ENCODE measurements around the gene TNFAIP8. TPM values are rescaled to one million over a fixed set of nuclear protein-coding genes. Genes with fewer than 3 reads are reported as not detected.
A peak's percentile ranks its signal among the peaks of the same experiment; 100 is the strongest.

TNFAIP8 gene
- total RNA-seq, 4 donors from 2014 or later, result 19.5 to 44.6 (median 34.9) TPM

DNA sequence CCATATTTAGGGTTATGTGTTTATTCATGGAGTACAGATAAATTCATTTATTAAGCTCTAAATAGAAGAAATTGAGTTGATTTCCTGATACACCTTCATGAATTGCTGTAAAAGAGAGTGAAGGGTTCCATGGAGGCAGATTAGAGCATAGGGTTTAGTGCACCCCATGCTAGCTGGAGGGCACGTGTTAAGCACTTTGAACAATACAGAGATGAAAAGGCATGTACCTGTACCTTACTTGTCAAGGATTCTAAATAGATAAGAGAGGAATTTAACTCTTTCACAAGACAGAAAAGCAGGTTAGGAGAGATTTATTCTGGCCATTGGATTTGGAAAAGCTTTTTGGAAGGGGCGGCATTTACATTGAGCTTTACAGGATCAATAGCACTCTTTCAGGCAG is 23.3 kb downstream of the TNFAIP8 start:
- WGBS, 2 donors, result 69 to 91% methylated on average over 2 of the region's 2 CpGs
- Histone ChIP-seq H3K27me3 (no peaks in the 10 kb centered on the region), H3K27ac (peak overlapping the region in 3 of 4 donors; percentile 30 to 64 (median 54)), H3K9me3 (no peaks in the 10 kb centered on the region), H3K36me3 (no peaks in the 10 kb centered on the region), H3K4me3 (no peak overlapping the region), H3K4me1 (peaks cover 0 to 46% (median 8%) of the 10 kb centered on the region in 3 donors)
- TF ChIP-seq, protein P1, sequence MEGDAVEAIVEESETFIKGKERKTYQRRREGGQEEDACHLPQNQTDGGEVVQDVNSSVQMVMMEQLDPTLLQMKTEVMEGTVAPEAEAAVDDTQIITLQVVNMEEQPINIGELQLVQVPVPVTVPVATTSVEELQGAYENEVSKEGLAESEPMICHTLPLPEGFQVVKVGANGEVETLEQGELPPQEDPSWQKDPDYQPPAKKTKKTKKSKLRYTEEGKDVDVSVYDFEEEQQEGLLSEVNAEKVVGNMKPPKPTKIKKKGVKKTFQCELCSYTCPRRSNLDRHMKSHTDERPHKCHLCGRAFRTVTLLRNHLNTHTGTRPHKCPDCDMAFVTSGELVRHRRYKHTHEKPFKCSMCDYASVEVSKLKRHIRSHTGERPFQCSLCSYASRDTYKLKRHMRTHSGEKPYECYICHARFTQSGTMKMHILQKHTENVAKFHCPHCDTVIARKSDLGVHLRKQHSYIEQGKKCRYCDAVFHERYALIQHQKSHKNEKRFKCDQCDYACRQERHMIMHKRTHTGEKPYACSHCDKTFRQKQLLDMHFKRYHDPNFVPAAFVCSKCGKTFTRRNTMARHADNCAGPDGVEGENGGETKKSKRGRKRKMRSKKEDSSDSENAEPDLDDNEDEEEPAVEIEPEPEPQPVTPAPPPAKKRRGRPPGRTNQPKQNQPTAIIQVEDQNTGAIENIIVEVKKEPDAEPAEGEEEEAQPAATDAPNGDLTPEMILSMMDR (IDR thresholded peaks at IDR 0.05), result no peak
- no peak for TF ChIP-seq POLR2A (IDR thresholded peaks at IDR 0.05)
- no peak for DNase-seq
- intact Hi-C loops (cut with DNase I), result no loop called here

DNA sequence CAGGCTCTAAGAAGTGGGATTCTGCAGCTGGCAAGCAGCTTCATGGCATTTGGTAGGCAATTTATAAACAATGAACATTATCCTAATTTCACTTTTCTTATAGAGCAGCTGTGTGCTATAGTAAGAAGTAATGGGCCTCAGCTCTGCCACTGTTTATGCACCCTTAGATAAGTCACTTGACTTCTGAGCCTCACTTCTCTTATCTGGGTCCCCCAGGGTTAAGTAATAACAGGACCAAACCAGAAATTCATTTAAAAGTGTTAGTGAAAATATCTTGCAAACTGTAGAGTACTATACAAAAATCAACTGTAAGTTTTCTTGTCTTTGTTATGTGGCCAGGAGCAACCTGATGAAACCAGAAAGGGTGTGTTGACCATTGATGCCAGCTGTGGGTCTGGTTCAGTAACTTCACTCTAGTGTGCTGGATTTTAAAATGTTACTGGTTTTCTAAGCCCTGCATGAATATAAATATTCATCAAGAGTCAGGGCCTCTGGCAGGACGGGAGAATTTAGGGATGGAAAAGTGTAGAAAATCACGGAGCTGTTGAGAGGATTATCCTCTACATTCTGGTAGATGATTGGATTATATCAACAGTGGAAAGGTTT is 24.2 kb downstream of the TNFAIP8 start:
- DNase-seq, result no peak
- WGBS, 2 donors, result 60 to 81% methylated on average over 2 of the region's 2 CpGs
- H3K9me3 ChIP-seq, result no peaks in the 10 kb centered on the region
- peak overlapping the region; percentile 17 to 64 (median 50) for H3K27ac ChIP-seq
- no peaks in the 10 kb centered on the region for H3K36me3 ChIP-seq
- no peak overlapping the region for H3K4me3 ChIP-seq
- intact Hi-C loops (cut with DNase I), result no loop called here
- TF ChIP-seq POLR2A (IDR thresholded peaks at IDR 0.05), result no peak
- TF ChIP-seq, protein P1 (IDR thresholded peaks at IDR 0.05), result no peak
- peaks cover 3 to 54% (median 12%) of the 10 kb centered on the region in 3 donors for H3K4me1 ChIP-seq
- H3K27me3 ChIP-seq, result no peaks in the 10 kb centered on the region

DNA sequence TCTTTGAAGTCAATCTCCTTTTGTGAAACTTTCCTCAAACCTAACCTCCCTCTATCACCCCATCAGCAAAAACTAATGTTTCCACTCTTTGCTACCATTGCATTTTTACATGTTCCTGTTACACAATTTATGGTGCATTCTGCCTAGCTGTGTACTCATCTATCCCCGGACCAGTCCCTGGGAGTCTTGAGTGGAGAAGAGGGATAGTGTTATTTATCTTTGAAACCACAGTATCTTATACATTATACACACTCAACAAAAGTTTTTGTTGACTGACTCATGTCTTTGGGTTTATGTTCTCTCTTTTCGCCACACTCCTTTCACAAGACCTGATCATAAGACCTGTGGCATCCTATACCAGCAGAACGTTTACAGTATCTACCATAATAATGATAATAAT is 26.4 kb downstream of the TNFAIP8 start:
- intact Hi-C loops (cut with DNase I), result no loop called here

DNA sequence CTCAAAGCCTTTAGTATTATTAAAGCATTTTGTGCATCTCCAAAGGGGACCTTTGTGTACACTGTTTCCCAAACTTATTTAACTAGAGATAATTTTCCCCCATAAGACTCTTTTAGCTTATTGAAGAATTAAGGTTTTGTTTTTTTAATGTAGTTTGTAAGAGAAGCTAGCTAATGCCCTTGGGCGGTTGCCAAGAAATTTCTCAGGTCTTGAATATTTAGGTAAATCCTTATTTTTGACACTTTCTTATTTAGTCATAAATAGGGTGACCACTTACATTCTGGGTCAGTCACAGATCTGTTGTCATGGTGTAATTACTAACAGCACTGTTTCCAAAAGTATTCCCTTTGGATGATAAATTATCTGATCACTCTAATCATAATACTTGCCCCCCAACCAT is 27.2 kb downstream of the TNFAIP8 start:
- TF ChIP-seq POLR2A (IDR thresholded peaks at IDR 0.05), result no peak
- TF ChIP-seq, protein P1 (IDR thresholded peaks at IDR 0.05), result no peak
- Histone ChIP-seq H3K4me3 (no peak overlapping the region), H3K27me3 (no peaks in the 10 kb centered on the region), H3K27ac (no peak overlapping the region), H3K4me1 (peaks cover 22 to 83% (median 31%) of the 10 kb centered on the region in 3 donors), H3K9me3 (no peaks in the 10 kb centered on the region), H3K36me3 (no peaks in the 10 kb centered on the region)
- no peak for DNase-seq
- 67 to 80% methylated on average over 1 of the region's 1 CpG for WGBS, 2 donors
- intact Hi-C loops (cut with DNase I), result no loop called here

More for the DNA sequence above, 26.4 kb downstream of the TNFAIP8 start:
- WGBS, 2 donors, result 78 to 88% methylated on average over 3 of the region's 3 CpGs
- no peak overlapping the region for H3K4me3 ChIP-seq
- H3K36me3 ChIP-seq, result no peaks in the 10 kb centered on the region
- TF ChIP-seq, protein P1 (IDR thresholded peaks at IDR 0.05), result no peak
- no peaks in the 10 kb centered on the region for H3K27me3 ChIP-seq
- peaks cover 21 to 76% (median 24%) of the 10 kb centered on the region in 3 donors for H3K4me1 ChIP-seq
- H3K27ac ChIP-seq, result no peak overlapping the region
- DNase-seq, result no peak
- no peaks in the 10 kb centered on the region for H3K9me3 ChIP-seq

DNA sequence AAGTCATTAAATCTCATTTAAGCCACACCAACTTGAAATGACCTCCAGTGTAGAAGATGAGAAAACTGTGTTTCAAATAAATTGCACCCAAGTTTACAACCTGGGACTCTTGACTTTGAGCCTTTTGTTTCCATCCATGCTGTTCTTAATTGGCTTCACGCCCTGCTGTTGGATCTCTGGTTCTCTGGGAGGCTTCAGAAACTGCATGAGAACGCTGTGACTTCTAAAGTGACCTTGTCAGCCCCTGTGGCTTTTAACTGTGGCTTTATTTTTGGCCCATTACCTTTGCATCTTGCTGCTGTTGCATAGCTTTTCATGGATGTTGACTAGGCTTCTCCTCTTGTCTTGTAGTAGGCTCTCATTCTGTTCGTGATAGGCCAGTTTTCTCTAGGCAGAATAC is 29.3 kb downstream of the TNFAIP8 start:
- Histone ChIP-seq H3K4me1 (peaks cover 35 to 84% (median 40%) of the 10 kb centered on the region in 3 donors), H3K27me3 (no peaks in the 10 kb centered on the region), H3K36me3 (no peaks in the 10 kb centered on the region), H3K9me3 (no peaks in the 10 kb centered on the region), H3K27ac (peak overlapping the region in 3 of 4 donors; percentile 42 to 77 (median 72)), H3K4me3 (no peak overlapping the region)
- intact Hi-C loops (cut with DNase I), result no loop called here
- DNase-seq, result no peak
- no peak for TF ChIP-seq POLR2A (IDR thresholded peaks at IDR 0.05)
- TF ChIP-seq, protein P1 (IDR thresholded peaks at IDR 0.05), result no peak
- 60 to 61% methylated on average over 3 of the region's 3 CpGs for WGBS, 2 donors

All from esophagus squamous epithelium (tissue), 5 donors.